Vagina (tissue), 2 donors: ENCODE measurements around the gene SLC39A1. TPM values are rescaled to one million over a fixed set of nuclear protein-coding genes. Genes with fewer than 3 reads are reported as not detected.

Experiments
- DNase-seq, 2 donors: peaks; one replicate each; pipeline ENCODE4 v3.0.0-alpha.2; 2017; ENCODE audit errors: extremely low spot score in 2 of 2
- H3K27ac ChIP-seq: fragments of 200-600 bp; sonication (generic); one replicate; pipeline ENCODE4 v1.5.1; 2019
- H3K27me3 ChIP-seq: fragments of 200-600 bp; sonication (generic); one replicate; pipeline ENCODE4 v1.5.1; 2019
- H3K36me3 ChIP-seq, 2 donors: fragments of 200-600 bp; sonication (generic); one replicate each; pipeline ENCODE4 v1.5.1; 2017 to 2019
- H3K4me1 ChIP-seq: fragments of 200-600 bp; sonication (generic); one replicate; pipeline ENCODE4 v1.5.1; 2019
- H3K4me3 ChIP-seq, 2 donors: fragments of 200-600 bp; sonication (generic); 1 replicate in 1 of 2; 2 replicates in 1 of 2; pipeline ENCODE4 v1.5.1; 2016 to 2019
- H3K9me3 ChIP-seq: fragments of 200-600 bp; sonication (generic); one replicate; pipeline ENCODE4 v1.5.1; 2019
- POLR2A ChIP-seq, 2 donors: fragments of 450-650 bp; IDR thresholded peaks; one replicate each; pipeline ENCODE4 v1.6.1; 2017; ENCODE audit warnings: antibody characterized with exemption in 2 of 2, mild to moderate bottlenecking in 2 of 2, moderate library complexity in 2 of 2
- POLR2AphosphoS5 ChIP-seq, 2 donors: sonication (generic); formaldehyde crosslinking; IDR thresholded peaks; one replicate each; pipeline ENCODE4 v1.9.0; 2017; ENCODE audit warnings: antibody characterized with exemption in 2 of 2, mild to moderate bottlenecking in 2 of 2, low read depth in 1 of 2; ENCODE audit not compliant: insufficient read depth in 1 of 2
- intact Hi-C: fragments of 100-400 bp; cut with DNase I; formaldehyde crosslinking; loops from one replicate; pipeline ENCODE4 v1.15.1; 2023
- total RNA-seq: library from RNA; depleted of rRNA; stranded (reverse); fragments of >200 nt; gene quantifications from one replicate; pipeline ENCODE4 v1.2.3, GENCODE V29; 2016
- TF ChIP-seq, protein P1 (sequence below), 3 experiments: fragments of 450-650 bp in 2 of 3; fragments of 200-600 bp in 1 of 3; sonication (generic) in 1 of 3; IDR thresholded peaks; one replicate each; pipeline ENCODE4 v1.5.1; 2017 to 2019; ENCODE audit warnings: antibody characterized with exemption in 3 of 3, mild to moderate bottlenecking in 2 of 3, moderate library complexity in 2 of 3

SLC39A1 gene
- total RNA-seq, 1 donor from 2014 or later: 77.8 TPM

DNA sequence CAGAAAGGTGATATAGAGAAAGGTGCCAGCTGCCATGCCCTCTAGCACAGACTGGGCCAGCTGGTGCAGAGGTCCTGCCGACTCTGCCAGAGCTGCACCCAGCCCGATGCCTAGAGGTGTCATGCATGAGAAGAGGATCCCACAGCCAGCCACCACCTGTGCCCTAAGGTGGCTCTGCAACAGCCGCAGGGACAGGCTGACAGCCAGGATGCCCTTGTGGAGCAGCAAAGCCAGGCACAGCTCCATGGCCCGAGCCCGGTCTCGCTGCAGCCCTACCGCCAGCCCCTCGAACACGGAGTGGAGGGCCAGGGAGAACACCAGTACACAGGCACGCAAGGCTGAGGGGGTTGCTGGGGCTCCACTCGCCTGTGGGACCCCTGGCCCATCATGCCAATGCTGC lies 3.1 kb downstream of the SLC39A1 start:
- Histone ChIP-seq H3K4me3 (no peak overlapping the region), H3K27ac (peak overlapping the region; percentile 90), H3K27me3 (no peaks in the 10 kb centered on the region), H3K4me1 (peaks cover 67% of the 10 kb centered on the region), H3K36me3 (peaks cover 0 to 9% of the 10 kb centered on the region in 2 donors), H3K9me3 (no peaks in the 10 kb centered on the region)
- no peak for TF ChIP-seq POLR2A (IDR thresholded peaks at IDR 0.05)
- TF ChIP-seq, protein P1, sequence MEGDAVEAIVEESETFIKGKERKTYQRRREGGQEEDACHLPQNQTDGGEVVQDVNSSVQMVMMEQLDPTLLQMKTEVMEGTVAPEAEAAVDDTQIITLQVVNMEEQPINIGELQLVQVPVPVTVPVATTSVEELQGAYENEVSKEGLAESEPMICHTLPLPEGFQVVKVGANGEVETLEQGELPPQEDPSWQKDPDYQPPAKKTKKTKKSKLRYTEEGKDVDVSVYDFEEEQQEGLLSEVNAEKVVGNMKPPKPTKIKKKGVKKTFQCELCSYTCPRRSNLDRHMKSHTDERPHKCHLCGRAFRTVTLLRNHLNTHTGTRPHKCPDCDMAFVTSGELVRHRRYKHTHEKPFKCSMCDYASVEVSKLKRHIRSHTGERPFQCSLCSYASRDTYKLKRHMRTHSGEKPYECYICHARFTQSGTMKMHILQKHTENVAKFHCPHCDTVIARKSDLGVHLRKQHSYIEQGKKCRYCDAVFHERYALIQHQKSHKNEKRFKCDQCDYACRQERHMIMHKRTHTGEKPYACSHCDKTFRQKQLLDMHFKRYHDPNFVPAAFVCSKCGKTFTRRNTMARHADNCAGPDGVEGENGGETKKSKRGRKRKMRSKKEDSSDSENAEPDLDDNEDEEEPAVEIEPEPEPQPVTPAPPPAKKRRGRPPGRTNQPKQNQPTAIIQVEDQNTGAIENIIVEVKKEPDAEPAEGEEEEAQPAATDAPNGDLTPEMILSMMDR (IDR thresholded peaks at IDR 0.05): no peak
- TF ChIP-seq POLR2AphosphoS5 (IDR thresholded peaks at IDR 0.05; ENCODE audit: insufficient read depth in 1 of 2, low read depth in 1 of 2): no peak
- no peak for DNase-seq
- intact Hi-C loops: no loop called here

DNA sequence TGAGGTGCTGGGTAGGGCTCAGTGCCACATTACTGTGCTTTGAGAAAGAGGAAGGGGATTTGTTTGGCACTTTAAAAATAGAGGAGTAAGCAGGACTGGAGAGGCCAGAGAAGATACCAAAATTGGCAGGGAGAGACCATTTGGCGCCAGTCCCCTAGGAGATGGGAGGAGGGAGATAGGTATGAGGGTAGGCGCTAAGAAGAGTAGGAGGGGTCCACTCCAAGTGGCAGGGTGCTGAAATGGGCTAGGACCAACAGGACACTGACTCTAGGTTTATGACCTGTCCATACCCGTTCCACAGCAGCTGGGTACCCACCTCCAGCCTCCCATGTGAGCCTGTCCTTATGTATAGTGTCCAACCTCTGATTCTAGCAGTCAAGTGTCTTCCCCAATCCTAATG lies 3.9 kb downstream of the SLC39A1 start:
- no peak for DNase-seq
- intact Hi-C loops: loop anchor here (10.0 kb wide), 1 partner anchor 285 kb away; the partner anchor contains the start of genes ILF2 and NPR1
- Histone ChIP-seq H3K9me3 (no peaks in the 10 kb centered on the region), H3K27ac (peak overlapping the region; percentile 90), H3K36me3 (peaks cover 0 to 13% of the 10 kb centered on the region in 2 donors), H3K27me3 (no peaks in the 10 kb centered on the region), H3K4me1 (peaks cover 67% of the 10 kb centered on the region), H3K4me3 (no peak overlapping the region)
- no peak for TF ChIP-seq POLR2AphosphoS5 (IDR thresholded peaks at IDR 0.05; ENCODE audit: insufficient read depth in 1 of 2, low read depth in 1 of 2)
- TF ChIP-seq, protein P1 (IDR thresholded peaks at IDR 0.05): no peak
- TF ChIP-seq POLR2A (IDR thresholded peaks at IDR 0.05): no peak

DNA sequence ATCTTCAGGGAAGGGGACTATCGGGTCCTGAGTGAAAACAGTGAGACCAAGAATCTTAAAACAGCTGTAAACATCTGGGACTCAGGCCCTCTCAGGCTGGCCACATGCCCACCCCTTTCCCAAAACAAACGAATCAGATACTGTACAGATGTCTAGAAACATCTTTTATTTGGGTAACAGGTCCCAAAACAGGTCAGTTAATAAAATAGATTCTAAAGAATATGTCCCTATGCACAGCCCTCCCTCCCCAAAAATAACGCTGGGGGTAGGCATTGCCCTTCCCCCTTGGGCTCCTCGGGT lies 4.4 kb downstream of the SLC39A1 start:
- intact Hi-C loops: loop anchor here (10.0 kb wide), 1 partner anchor 284 kb away; the partner anchor contains the start of genes ILF2 and NPR1
- TF ChIP-seq, protein P1 (IDR thresholded peaks at IDR 0.05): no peak
- no peak for TF ChIP-seq POLR2A (IDR thresholded peaks at IDR 0.05)
- no peak for TF ChIP-seq POLR2AphosphoS5 (IDR thresholded peaks at IDR 0.05; ENCODE audit: insufficient read depth in 1 of 2, low read depth in 1 of 2)
- H3K36me3 ChIP-seq: peaks cover 0 to 15% of the 10 kb centered on the region in 2 donors
- H3K27me3 ChIP-seq: no peaks in the 10 kb centered on the region
- peak overlapping the region; percentile 90 for H3K27ac ChIP-seq
- peaks cover 64% of the 10 kb centered on the region for H3K4me1 ChIP-seq
- no peaks in the 10 kb centered on the region for H3K9me3 ChIP-seq
- H3K4me3 ChIP-seq: peak overlapping the region; percentile 89 to 97
- DNase-seq: no peak

DNA sequence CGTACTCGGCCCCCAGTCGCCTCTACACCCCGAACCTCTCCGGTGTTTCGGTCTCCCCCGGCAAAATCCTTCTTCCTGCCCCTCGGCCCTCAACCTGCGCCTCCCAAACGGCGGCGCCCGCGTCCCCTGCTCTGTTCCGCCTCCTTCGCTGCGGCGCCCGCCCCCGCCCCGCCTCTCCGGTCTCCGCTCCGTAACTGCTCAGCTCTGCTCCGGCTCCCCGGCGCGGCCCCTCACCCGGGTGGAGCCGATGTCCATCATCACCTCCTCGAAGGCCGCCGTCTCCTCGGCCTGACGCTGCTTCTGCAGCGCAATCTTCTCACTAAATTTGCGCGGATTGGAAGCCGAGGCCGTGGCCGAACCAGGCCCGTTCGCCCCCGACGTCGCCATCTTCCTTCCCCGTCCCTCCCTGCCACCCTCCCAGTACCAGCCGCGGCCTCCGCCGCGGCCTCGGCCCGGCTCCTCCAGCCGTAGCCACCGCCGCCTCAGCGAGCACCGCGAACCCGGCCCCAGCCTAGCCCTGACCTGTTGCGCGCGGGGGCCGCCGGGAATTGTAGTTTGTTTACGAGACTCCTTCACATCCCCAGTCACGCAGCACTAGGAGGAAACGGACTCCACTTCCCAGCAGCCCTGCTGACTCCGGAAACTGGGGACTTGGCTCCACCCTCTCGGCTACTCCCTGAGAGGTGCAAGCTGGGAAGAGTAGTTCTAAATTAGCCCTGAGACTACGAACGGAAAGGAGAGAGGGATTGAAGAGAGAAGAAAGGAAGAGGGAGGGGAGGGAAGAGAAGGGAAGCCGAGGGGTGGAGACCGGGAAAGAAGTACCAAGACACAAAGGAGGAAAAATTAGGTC lies 5.0 kb downstream of the SLC39A1 start, which contains the start of gene CRTC2:
Gene CRTC2, minus strand, starts transcription at position 502 of the 850 bp plus-strand sequence. Its CDS starts 115 bp downstream, at position 387.
- H3K4me1 ChIP-seq: peaks cover 62% of the 10 kb centered on the region
- TF ChIP-seq POLR2A (IDR thresholded peaks at IDR 0.05) (peak in 1 of 2 donors; percentile 75), POLR2AphosphoS5 (IDR thresholded peaks at IDR 0.05; ENCODE audit: insufficient read depth in 1 of 2, low read depth in 1 of 2) (peak; percentile 86 to 96)
- TF ChIP-seq, protein P1 (IDR thresholded peaks at IDR 0.05): no peak
- intact Hi-C loops: loop anchor here (10.0 kb wide), 1 partner anchor 284 kb away; the partner anchor contains the start of genes ILF2 and NPR1
- H3K9me3 ChIP-seq: no peaks in the 10 kb centered on the region
- peaks cover 0 to 15% of the 10 kb centered on the region in 2 donors for H3K36me3 ChIP-seq
- peak within 1 kb of the TSS; percentile 90 for H3K27ac ChIP-seq
- DNase-seq: peak; percentile 99
- H3K27me3 ChIP-seq: no peaks in the 10 kb centered on the region
- peak within 1 kb of the TSS; percentile 89 to 97 for H3K4me3 ChIP-seq

DNA sequence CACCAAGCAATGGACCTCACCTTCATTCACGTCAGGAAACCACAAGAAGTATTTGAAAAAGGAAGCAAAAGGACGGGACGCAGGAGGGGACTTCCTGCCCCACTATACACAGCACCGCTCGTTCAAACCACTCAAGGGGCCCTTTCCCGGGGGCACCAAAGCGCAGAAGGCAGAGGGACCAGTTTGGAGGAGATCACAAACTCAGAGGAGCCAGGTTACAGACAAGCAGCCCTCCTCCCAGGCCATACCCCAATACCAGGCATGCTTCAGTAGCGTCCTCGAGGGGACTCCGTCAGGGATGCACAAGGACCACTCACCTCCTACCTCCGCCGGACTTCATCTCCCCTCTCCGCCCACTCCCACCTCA lies 5.6 kb downstream of the SLC39A1 start:
- TF ChIP-seq POLR2AphosphoS5 (IDR thresholded peaks at IDR 0.05; ENCODE audit: insufficient read depth in 1 of 2, low read depth in 1 of 2): no peak
- TF ChIP-seq POLR2A (IDR thresholded peaks at IDR 0.05): no peak
- TF ChIP-seq, protein P1 (IDR thresholded peaks at IDR 0.05): no peak
- no peak for DNase-seq
- Histone ChIP-seq H3K27me3 (no peaks in the 10 kb centered on the region), H3K4me1 (peaks cover 59% of the 10 kb centered on the region), H3K9me3 (no peaks in the 10 kb centered on the region), H3K36me3 (peaks cover 0 to 21% of the 10 kb centered on the region in 2 donors), H3K27ac (peak overlapping the region; percentile 90), H3K4me3 (peak overlapping the region; percentile 89 to 97)
- intact Hi-C loops: loop anchor here (10.0 kb wide), 1 partner anchor 283 kb away; the partner anchor contains the start of genes ILF2 and NPR1
